ENCODE measurements around the gene SHOX.
"Not testable (repeated sequence)": the region's sequence is repeated elsewhere in the genome, so short reads cannot be mapped to it uniquely, and the experiment has no call there.

GRCh38 chrX:626047-626446 lies 4.5 kb upstream of the SHOX start:
- not testable (repeated sequence) for TF ChIP-seq POLR2AphosphoS2 (conservative IDR thresholded peaks at IDR 0.05; ENCODE audit: low read length); POLR2A (IDR thresholded peaks at IDR 0.05; ENCODE audit: low read length); CTCF (IDR thresholded peaks at IDR 0.05); MYC (IDR thresholded peaks at IDR 0.05; ENCODE audit: borderline replicate concordance, low read length); CHD2 (IDR thresholded peaks at IDR 0.05; ENCODE audit: low read length, partially characterized antibody); ZNF302 (CRISPR knock-in tag; IDR thresholded peaks at IDR 0.05); USF2 (IDR thresholded peaks at IDR 0.05); PHF8 (IDR thresholded peaks at IDR 0.05; ENCODE audit: borderline replicate concordance, low read depth); PBX3 (IDR thresholded peaks at IDR 0.05)
